Right atrium auricular region (tissue), 2 donors: ENCODE measurements around the gene RAB17. TPM values are rescaled to one million over a fixed set of nuclear protein-coding genes. Genes with fewer than 3 reads are reported as not detected.

ENCODE experiments used
- DNase-seq: peaks from one replicate; pipeline ENCODE4 v3.0.0-alpha.2; 2019; ENCODE audit warnings: low spot score
- H3K27ac ChIP-seq, 2 donors: fragments of 200-600 bp; sonication (generic); 1 replicate in 1 of 2; 2 replicates in 1 of 2; pipeline ENCODE4 v1.5.1; 2016 to 2019
- H3K27me3 ChIP-seq, 2 donors: fragments of 200-600 bp; sonication (generic); one replicate each; pipeline versions ENCODE4 v1.5.1 to v1.6.0; 2017 to 2019
- H3K36me3 ChIP-seq: fragments of 200-600 bp; sonication (generic); one replicate; pipeline ENCODE4 v1.5.1; 2016
- H3K4me1 ChIP-seq, 2 donors: fragments of 200-600 bp; sonication (generic); one replicate each; pipeline versions ENCODE4 v1.5.1 to v1.6.0; 2017 to 2019
- H3K4me3 ChIP-seq, 2 donors: fragments of 200-600 bp; sonication (generic); 1 replicate in 1 of 2; 2 replicates in 1 of 2; pipeline ENCODE4 v1.5.1; 2017 to 2019; ENCODE audit warnings: mild to moderate bottlenecking in 1 of 2, moderate library complexity in 1 of 2
- H3K9me3 ChIP-seq, 2 donors: fragments of 200-600 bp; sonication (generic); one replicate each; pipeline ENCODE4 v1.5.1; 2019
- total RNA-seq, 2 donors: library from RNA; depleted of rRNA; stranded (reverse); fragments of >200 nt; gene quantifications; one replicate each; pipeline ENCODE4 v1.1.0, GENCODE V29; 2016
- TF ChIP-seq, protein P1 (sequence below), 2 donors: fragments of 200-600 bp; sonication (generic); IDR thresholded peaks; one replicate each; pipeline ENCODE4 v1.5.1; 2019; ENCODE audit warnings: antibody characterized with exemption in 2 of 2

The RAB17 gene
- total RNA-seq, 2 donors from 2014 or later: 1.0 to 4.5 TPM

DNA sequence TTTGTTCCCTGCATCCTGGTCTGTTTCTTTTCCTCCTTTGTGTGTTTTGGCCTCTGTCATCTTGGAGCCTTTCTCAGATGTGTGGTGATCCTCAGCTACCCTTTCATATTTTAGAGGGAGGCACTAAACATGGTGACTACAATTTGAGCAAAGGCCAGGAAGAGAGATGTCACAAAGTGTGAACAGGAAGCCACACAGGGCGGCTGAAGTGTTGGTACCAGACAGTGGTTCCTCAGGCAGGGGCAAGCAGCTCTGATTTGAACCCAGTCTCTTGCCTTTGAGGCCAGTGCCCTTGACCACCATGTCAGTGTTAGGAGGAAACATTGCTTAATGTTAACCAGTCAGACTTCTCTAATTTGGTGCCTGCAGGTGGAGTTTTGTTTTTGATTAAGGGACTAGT, 46.0 kb upstream of the RAB17 start:
- TF ChIP-seq, protein P1, sequence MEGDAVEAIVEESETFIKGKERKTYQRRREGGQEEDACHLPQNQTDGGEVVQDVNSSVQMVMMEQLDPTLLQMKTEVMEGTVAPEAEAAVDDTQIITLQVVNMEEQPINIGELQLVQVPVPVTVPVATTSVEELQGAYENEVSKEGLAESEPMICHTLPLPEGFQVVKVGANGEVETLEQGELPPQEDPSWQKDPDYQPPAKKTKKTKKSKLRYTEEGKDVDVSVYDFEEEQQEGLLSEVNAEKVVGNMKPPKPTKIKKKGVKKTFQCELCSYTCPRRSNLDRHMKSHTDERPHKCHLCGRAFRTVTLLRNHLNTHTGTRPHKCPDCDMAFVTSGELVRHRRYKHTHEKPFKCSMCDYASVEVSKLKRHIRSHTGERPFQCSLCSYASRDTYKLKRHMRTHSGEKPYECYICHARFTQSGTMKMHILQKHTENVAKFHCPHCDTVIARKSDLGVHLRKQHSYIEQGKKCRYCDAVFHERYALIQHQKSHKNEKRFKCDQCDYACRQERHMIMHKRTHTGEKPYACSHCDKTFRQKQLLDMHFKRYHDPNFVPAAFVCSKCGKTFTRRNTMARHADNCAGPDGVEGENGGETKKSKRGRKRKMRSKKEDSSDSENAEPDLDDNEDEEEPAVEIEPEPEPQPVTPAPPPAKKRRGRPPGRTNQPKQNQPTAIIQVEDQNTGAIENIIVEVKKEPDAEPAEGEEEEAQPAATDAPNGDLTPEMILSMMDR (IDR thresholded peaks at IDR 0.05): no peak
- no peak overlapping the region for H3K4me3 ChIP-seq

DNA sequence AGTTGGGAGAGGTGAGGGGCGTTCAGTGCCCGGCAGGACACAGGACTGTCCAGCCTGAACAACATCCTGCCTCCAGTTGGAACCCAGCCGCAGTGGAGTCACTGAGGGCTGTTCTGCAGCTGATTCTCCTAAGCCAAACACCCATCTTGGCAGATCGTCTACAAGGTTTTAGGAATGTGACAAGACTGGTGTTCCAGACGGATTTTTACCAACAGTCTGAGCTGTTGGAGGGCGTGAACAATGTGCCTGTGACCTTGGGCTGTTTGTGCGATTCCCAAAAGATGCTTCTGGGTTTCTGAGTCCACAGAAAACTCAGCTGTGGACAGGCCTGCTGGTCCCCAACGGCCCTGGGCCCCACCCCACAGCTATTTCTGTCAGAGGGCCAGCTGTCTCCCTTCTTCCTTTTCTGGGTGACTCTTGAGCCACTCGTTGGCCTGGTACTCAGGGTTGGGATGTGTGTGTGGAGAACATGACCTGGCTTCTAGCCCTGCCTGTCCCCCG, 42.6 kb upstream of the RAB17 start:
- H3K4me3 ChIP-seq: no peak overlapping the region
- H3K9me3 ChIP-seq: no peaks in the 10 kb centered on the region
- peaks cover 0 to 62% of the 10 kb centered on the region in 2 donors for H3K4me1 ChIP-seq
- TF ChIP-seq, protein P1 (IDR thresholded peaks at IDR 0.05): no peak
- H3K36me3 ChIP-seq: no peaks in the 10 kb centered on the region
- DNase-seq: no peak
- H3K27ac ChIP-seq: peak overlapping the region; percentile 76 to 91
- H3K27me3 ChIP-seq: no peaks in the 10 kb centered on the region

More for the DNA sequence above, 46.0 kb upstream of the RAB17 start:
- Histone ChIP-seq H3K4me1 (peaks cover 0 to 50% of the 10 kb centered on the region in 2 donors), H3K27me3 (no peaks in the 10 kb centered on the region), H3K9me3 (no peaks in the 10 kb centered on the region), H3K27ac (no peak overlapping the region), H3K36me3 (no peaks in the 10 kb centered on the region)
- no peak for DNase-seq

DNA sequence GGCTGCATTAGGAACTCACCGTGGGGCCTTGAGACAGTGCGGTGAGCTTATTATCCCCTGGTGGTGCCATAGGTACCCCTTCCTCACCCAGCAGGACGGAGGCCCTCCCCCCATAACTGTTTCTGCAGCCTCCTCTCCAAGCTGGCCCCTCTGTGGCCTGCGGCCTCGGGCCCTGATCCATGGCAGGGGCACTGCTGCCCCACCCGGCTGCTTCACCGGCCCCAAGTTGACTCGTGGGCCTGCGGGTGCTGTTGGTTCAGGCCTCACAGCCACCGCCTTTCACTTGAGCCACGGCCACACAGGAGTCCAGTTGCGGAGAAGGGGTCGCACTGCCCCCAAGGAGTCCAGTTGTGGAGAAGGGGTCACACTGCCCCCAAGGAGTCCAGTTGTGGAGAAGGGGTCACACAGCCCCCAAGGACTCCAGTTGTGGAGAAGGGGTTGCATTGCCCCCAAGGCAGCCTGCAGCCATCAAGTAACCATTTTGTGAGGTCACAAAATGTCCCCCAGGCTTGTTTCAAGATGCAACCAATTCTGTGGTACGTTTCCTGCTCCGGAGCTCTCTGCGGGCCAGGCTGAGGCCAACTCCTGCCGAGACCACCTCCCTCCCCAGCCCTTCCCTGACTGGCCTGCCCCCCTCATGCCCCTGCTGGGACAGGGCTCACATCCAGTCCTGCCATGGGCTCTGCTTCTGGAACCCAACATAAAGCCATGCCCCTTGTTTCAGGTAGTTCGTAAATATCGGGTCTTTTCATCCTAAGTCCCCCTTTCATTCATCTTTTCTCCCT, 41.5 kb upstream of the RAB17 start:
- no peaks in the 10 kb centered on the region for H3K36me3 ChIP-seq
- TF ChIP-seq, protein P1 (IDR thresholded peaks at IDR 0.05): no peak
- no peaks in the 10 kb centered on the region for H3K27me3 ChIP-seq
- no peak overlapping the region for H3K4me3 ChIP-seq
- peak overlapping the region; percentile 76 to 91 for H3K27ac ChIP-seq
- H3K4me1 ChIP-seq: peaks cover 0 to 63% of the 10 kb centered on the region in 2 donors
- no peaks in the 10 kb centered on the region for H3K9me3 ChIP-seq
- DNase-seq: no peak

DNA sequence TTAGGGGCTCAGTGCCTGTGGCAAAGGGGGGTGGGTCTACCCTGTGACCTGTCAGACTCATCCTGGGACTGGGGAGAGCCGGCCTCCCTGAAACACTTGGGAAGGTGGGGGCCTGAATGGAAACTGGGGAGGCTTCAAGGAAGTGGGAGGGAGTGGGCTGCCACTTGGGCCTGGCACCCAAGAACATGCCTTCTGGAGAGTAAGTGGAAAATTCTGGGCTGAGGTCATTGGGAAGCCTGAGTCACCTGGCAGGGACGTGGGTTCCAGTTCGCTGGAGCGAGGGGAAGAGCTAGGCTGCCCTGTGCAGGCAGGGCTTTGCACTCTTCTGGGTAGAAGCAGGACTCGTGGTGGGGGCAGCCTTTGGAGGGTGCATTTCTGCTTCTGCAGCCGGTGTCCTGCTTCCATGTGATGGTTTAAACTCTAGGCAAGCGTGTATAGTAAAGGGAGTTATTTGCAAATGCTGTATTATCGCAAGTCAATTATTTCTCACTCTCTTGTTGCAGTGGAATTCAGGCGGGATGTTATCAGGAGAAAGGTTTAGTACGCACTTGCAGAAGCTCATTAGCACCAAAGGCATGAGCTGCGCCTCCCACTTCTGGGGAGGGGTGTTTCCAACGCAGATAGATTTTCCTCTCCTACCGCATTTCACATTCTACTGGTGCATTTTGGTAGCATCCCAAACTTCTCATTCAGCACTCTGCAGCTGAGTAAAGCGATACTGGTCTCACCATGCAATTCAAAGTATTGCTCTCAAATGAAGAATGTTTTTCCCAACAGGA, 40.7 kb upstream of the RAB17 start:
- TF ChIP-seq, protein P1 (IDR thresholded peaks at IDR 0.05): no peak
- DNase-seq: no peak
- Histone ChIP-seq H3K9me3 (no peaks in the 10 kb centered on the region), H3K36me3 (no peaks in the 10 kb centered on the region), H3K27ac (peak overlapping the region; percentile 76 to 91), H3K4me3 (no peak overlapping the region), H3K27me3 (no peaks in the 10 kb centered on the region), H3K4me1 (peaks cover 0 to 63% of the 10 kb centered on the region in 2 donors)

DNA sequence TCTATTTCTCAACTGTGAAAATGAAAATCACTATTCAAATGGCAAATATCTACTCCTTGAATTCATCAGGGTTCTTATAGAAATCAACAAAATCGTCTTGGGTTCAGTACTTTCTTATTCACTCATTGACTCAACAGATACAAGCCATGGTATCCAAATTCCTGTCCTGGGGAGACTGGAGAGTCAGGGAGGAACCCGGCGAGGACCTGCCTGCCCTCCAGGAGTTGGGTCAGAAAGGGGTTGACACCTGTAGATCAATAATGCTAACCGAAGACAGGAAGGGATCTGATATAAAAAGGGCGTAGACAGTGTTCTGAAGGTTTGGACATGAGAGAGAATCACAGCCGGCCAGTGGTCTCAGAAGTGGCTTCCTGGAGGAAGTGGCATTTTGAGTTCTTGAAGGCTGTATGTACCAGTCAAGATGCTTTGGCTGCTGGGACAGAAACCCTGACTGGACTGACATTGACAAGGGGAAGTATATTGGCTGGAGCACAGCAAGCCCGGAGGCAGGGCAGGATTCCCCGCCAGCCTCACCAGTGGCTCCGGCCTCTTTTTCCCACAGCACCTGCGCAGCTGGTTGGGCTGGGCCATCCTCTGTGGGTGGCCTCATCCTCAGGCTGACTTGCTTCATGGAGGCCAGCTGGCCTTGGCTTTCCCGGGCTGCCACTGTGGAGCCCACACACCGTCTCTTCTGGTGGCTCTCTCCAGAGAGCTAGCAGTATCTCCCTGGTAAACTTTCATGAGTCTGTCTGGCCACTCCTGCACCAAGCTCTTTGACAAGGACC, 39.9 kb upstream of the RAB17 start:
- H3K4me3 ChIP-seq: no peak overlapping the region

More for the DNA sequence above, 39.9 kb upstream of the RAB17 start:
- DNase-seq: no peak
- Histone ChIP-seq H3K27me3 (no peaks in the 10 kb centered on the region), H3K4me1 (peaks cover 0 to 70% of the 10 kb centered on the region in 2 donors), H3K36me3 (no peaks in the 10 kb centered on the region), H3K27ac (peak overlapping the region; percentile 89 to 91), H3K9me3 (no peaks in the 10 kb centered on the region)
- TF ChIP-seq, protein P1 (IDR thresholded peaks at IDR 0.05): no peak
